Glutamatergic neuron (in vitro differentiated cells): ENCODE measurements around the gene RBBP8NL. TPM values are rescaled to one million over a fixed set of nuclear protein-coding genes. Genes with fewer than 3 reads are reported as not detected.
A peak's percentile ranks its signal among the peaks of the same experiment; 100 is the strongest.

Experiments
- DNase-seq: peaks from one replicate; pipeline ENCODE4 v3.0.0; 2022
- H3K27ac Mint-ChIP-seq: one replicate; pipeline ENCODE4 v1.8.0; 2020; ENCODE audit warnings: mild to moderate bottlenecking, mixed read lengths, inconsistent platforms; ENCODE audit not compliant: unreplicated experiment
- H3K27me3 Mint-ChIP-seq: one replicate; pipeline ENCODE4 v1.8.0; 2020; ENCODE audit warnings: mild to moderate bottlenecking, moderate library complexity, mixed read lengths, inconsistent platforms; ENCODE audit not compliant: unreplicated experiment
- H3K36me3 Mint-ChIP-seq: one replicate; pipeline ENCODE4 v1.8.0; 2020; ENCODE audit warnings: mild to moderate bottlenecking, mixed read lengths, inconsistent platforms; ENCODE audit not compliant: unreplicated experiment
- H3K4me1 Mint-ChIP-seq: one replicate; pipeline ENCODE4 v1.8.0; 2020; ENCODE audit warnings: mild to moderate bottlenecking, low read depth, mixed read lengths, inconsistent platforms; ENCODE audit not compliant: unreplicated experiment
- H3K4me3 Mint-ChIP-seq: one replicate; pipeline ENCODE4 v1.8.0; 2020; ENCODE audit warnings: mild to moderate bottlenecking, mixed read lengths, inconsistent platforms; ENCODE audit not compliant: unreplicated experiment
- H3K9me3 Mint-ChIP-seq: one replicate; pipeline ENCODE4 v1.8.0; 2020; ENCODE audit warnings: mild to moderate bottlenecking, moderate library complexity, mixed read lengths, inconsistent platforms; ENCODE audit not compliant: unreplicated experiment
- CTCF ChIP-seq: fragments of 200-600 bp; sonication (generic); IDR thresholded peaks from one replicate; pipeline ENCODE4 v1.5.0; 2021; ENCODE audit not compliant: partially characterized antibody, unreplicated experiment
- total RNA-seq: library from RNA; stranded (reverse); fragmentation: NEBNext Ultra II Directional; extraction: Animal tissue kit (Norgen Biotek cat#: 25700); gene quantifications from one replicate; pipeline ENCODE4 v1.2.1, GENCODE V29; 2021; ENCODE audit not compliant: unreplicated experiment

Gene RBBP8NL
- total RNA-seq, 1 donor from 2014 or later = not detected

DNA sequence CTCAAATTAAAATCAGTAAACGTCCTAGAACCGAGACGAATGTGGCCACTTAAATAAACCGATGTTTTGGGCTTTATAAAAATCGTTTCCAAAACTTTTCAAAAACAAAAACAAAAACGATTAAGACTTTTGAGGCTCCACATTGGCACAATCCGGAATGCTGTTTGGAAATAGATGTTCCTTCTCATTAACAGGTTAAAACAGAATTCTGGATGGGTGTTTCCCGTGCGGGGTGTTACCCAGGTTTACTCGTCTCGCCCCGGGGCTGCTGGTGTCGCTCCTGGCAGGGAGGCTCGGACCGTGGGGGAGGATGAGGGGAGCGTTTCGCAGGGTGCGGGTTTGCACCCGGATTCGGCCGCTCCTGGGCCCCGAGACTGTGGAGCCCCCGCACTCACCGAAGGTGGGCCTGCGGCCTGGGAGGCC, 47.3 kb upstream of the RBBP8NL start:
- DNase-seq = no peak
- Mint-ChIP-seq H3K27me3 (peaks cover 16% of the 10 kb centered on the region), H3K36me3 (no peaks in the 10 kb centered on the region), H3K4me1 (peaks cover 6% of the 10 kb centered on the region), H3K4me3 (peak overlapping the region; percentile 52), H3K27ac (no peak overlapping the region), H3K9me3 (peaks cover 6% of the 10 kb centered on the region)
- TF ChIP-seq CTCF = no peak

GRCh38 chr20:62473717-62474603, 46.6 kb upstream of the RBBP8NL start:
- H3K27ac Mint-ChIP-seq = no peak overlapping the region
- TF ChIP-seq CTCF = no peak
- peaks cover 6% of the 10 kb centered on the region for H3K9me3 Mint-ChIP-seq
- peaks cover 12% of the 10 kb centered on the region for H3K27me3 Mint-ChIP-seq
- peak; percentile 67 for DNase-seq
- H3K36me3 Mint-ChIP-seq = no peaks in the 10 kb centered on the region
- peak overlapping the region; percentile 52 for H3K4me3 Mint-ChIP-seq
- peaks cover 6% of the 10 kb centered on the region for H3K4me1 Mint-ChIP-seq

- peaks cover 6% of the 10 kb centered on the region for H3K4me1 Mint-ChIP-seq
- peak overlapping the region; percentile 20 for H3K4me3 Mint-ChIP-seq
- peaks cover 6% of the 10 kb centered on the region for H3K27me3 Mint-ChIP-seq
- no peak for TF ChIP-seq CTCF
- no peak for DNase-seq
- H3K9me3 Mint-ChIP-seq = peaks cover 6% of the 10 kb centered on the region
- H3K27ac Mint-ChIP-seq = no peak overlapping the region
- H3K36me3 Mint-ChIP-seq = no peaks in the 10 kb centered on the region
Measured at GRCh38 chr20:62472941-62473585, 45.7 kb upstream of the RBBP8NL start.

DNA sequence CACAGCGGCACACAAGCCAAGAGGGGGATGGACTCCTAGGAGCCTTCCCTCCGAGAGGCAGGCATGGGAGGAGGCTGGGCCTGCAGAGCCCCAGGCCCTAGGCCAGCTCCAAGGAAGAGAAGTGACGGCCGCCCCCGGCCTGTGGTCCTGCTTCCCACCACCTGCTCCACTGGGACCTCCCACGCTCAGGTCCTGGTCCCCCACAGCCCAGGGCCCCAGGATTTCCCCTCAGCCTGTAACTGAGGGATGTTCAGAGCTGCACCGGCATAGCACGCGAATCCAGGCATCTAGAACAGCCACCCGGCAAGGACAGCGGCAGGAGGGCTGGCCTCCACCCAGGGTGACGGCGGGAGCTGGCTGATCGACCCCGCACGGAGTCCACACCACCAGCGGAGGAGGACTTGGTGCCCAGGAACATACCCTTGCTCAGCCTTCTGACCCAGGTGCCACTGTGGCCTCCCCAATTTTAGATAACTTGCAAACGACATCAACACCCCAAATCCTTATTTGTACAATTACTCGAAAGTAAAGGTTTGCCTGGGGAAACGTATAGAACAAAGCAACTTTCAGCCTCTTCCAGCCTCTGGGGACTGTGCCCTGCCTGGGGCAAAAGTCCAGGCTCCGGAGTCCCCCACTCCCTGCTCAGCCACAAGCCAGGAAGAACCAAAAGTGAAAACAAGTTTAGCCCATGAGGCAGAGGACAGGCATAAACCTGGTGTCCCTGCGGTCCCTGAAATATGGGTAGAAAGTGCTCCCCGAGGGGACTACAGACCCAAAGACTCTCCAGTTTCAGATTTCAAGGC, 45.0 kb upstream of the RBBP8NL start:
- Mint-ChIP-seq H3K27me3 (peaks cover 5% of the 10 kb centered on the region), H3K4me1 (peaks cover 6% of the 10 kb centered on the region), H3K4me3 (peak overlapping the region; percentile 20), H3K27ac (no peak overlapping the region), H3K36me3 (no peaks in the 10 kb centered on the region), H3K9me3 (peaks cover 6% of the 10 kb centered on the region)
- no peak for DNase-seq
- no peak for TF ChIP-seq CTCF
